Frontal cortex (tissue), 4 donors: Measurements from ENCODE around the gene ATF7IP. TPM values are rescaled to one million over a fixed set of nuclear protein-coding genes. Genes with fewer than 3 reads are reported as not detected.
"Not testable (repeated sequence)": the region's sequence is repeated elsewhere in the genome, so short reads cannot be mapped to it uniquely, and the experiment has no call there.

Experiments
- DNase-seq, 2 donors: peaks; one replicate each; pipeline ENCODE4 v3.0.0; 2012; ENCODE audit warnings: low spot score in 2 of 2
- FAIRE-seq: peaks from 2 replicates; lab custom pipeline; 2012; peaks lifted over from hg19 to GRCh38; lab: Jason Lieb, UNC
- total RNA-seq: library from RNA; depleted of rRNA; stranded (reverse); fragments of >200 nt; gene quantifications from one replicate; pipeline ENCODE4 v1.2.3, GENCODE V29; 2014
- donor health status: control.
- donor health status: control.
- donor health status: control.

The ATF7IP gene
- total RNA-seq, 1 donor from 2014 or later: 60.7 TPM

DNA sequence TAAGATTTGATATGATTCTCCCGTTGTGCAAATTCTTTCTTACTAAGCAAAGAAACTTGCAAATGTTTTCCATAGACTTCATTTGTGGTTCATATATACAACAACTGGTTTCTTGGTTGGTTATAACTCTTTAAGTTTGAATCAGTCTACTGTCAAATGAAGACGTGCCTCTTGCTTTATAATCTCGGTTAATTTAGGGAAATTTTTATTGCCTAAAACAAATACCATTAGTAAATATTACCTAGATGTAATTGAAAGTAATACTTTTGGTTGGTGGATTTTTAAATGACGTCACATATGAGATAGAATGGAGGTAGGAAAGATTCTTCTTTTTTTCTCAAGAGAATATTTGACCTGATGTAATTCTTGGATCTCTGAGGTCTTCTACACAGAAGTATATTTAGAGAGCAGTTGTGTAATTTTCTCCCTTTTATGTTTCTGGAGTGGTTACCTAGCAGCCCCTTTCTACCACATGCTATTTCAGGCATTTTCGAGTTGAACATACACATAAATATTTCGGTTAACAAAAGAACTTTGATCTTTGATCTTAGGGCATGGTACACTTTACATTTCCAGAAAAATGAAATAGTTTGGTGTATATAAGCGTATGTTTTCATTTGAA is 1.7 kb downstream of the ATF7IP start:
- no peak for FAIRE-seq
- DNase-seq: no peak

GRCh38 chr12:14369311-14369710 is 3.8 kb downstream of the ATF7IP start:
- FAIRE-seq (no peak), DNase-seq (no peak)

- FAIRE-seq: no peak
Observed at GRCh38 chr12:14373217-14373616, 7.7 kb downstream of the ATF7IP start.

GRCh38 chr12:14379508-14379907 is 14.0 kb downstream of the ATF7IP start:
- FAIRE-seq: no peak

More at GRCh38 chr12:14373217-14373616, 7.7 kb downstream of the ATF7IP start:
- no peak for DNase-seq

GRCh38 chr12:14384783-14385638 is 19.5 kb downstream of the ATF7IP start:
- peak; percentile 86 for FAIRE-seq
- peak; percentile 6 to 30 for DNase-seq

More at GRCh38 chr12:14379508-14379907, 14.0 kb downstream of the ATF7IP start:
- no peak for DNase-seq

- DNase-seq (no peak), FAIRE-seq (no peak)
Observed at GRCh38 chr12:14387219-14387871, 21.9 kb downstream of the ATF7IP start.

DNA sequence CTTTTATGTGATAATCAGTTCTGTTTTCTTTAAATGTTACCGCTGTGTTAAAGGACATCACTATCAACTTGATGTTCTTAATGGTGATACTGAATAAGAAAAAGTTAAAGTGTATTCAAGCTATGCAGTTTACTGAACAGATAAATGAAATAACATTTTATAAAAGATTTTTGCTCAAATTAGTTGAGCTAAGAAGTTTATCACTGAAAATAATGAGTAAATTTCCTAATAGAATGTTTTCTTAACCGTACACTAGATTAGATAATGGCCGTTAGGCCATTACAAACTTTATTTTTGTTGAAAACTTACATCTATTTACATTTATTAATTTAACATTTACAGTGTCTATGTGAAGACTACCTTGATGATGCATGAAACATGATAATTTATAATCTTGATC is 25.0 kb downstream of the ATF7IP start:
- DNase-seq (no peak), FAIRE-seq (no peak)

DNA sequence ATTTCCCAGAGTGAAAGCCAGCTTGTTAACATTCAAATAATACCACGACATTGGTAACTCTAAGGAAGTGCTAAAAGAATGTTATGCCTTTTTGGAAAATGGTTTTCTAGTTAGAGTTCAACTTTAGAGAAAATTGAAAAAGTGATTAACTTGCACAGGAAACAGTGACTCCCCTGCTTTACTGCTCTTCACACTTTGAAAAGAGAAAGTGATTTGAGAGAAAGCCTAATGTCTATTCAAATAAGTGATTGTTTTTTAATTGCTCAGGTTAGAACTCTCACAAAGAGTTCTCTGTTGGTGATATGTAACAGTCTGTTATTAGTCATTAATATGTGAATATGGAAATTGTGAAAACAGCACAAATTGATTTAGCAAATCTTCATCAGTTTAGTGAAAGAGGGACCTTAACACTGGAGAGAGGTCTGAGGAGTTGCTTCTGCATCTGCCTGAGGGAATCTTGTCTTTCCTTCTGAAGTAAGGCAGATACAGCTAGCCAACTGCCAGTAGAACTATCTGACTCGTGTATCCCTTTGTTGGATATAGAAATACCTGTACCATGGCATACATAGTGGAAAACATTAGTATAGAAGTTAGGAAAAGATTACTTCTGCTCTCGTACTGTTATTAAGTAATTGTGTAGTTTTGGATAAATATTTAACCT is 25.5 kb downstream of the ATF7IP start:
- FAIRE-seq (no peak), DNase-seq (no peak)

GRCh38 chr12:14393751-14394150 is 28.3 kb downstream of the ATF7IP start:
- no peak for DNase-seq
- peak; percentile 64 for FAIRE-seq

DNA sequence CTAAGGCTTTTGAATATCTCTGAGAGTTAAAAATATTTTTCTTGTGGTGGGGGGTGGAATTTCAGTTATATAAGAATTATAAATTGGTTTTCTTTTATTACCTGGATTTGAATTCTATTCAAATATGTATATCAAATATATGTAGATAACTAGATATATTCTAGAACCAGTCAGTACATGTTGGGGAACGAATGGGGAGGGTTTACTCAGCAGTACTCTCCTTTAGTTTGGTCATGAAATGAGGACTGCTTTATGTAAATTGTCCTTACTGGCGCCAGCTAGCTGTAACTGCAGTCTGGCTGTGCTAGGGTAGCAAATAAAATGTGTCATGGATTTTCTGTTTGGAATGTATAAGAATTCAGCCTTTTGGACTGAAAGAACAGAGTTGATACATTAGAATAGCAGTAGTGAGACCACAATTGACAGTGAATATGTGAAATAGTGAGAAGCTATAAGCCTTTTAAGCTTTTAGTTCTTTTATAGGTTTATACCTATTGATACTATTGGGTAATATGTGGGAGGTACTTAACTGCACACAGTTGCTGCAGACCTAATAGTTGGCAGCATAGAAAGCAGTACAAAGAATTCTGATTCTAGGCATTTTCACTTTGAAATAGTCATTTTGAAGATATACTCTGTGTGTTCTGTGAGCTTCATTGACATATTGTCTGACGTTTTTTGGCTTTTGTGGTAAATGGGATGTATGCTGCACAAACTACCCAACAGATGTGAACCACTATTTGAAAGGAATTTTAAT is 29.0 kb downstream of the ATF7IP start:
- DNase-seq (peak in 1 of 2 donors; percentile 22), FAIRE-seq (no peak)

- FAIRE-seq (no peak), DNase-seq (no peak)
Observed at GRCh38 chr12:14395074-14395778, 29.7 kb downstream of the ATF7IP start.

GRCh38 chr12:14396071-14396470 is 30.6 kb downstream of the ATF7IP start:
- FAIRE-seq: no peak

GRCh38 chr12:14399871-14400270 is 34.4 kb downstream of the ATF7IP start:
- DNase-seq (no peak), FAIRE-seq (no peak)

More at GRCh38 chr12:14396071-14396470, 30.6 kb downstream of the ATF7IP start:
- no peak for DNase-seq

DNA sequence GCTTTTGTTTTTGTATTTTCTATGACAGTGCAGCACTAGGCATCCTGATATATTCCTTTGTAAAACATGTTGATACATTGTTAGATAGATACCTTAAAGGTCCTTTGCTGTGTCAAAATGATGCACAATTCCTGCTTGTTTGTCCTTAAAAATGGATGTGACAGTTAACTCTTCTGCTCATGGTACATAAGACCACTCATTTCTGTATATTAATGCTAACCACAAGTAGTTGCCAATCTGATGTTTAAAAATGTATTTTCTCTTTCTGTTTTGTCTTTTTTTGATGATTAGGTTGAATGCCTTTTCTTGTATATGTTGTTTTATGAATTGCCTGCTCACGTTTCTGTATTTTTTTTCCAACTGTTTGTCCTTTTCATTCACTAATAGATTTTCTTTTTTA is 35.1 kb downstream of the ATF7IP start:
- DNase-seq (no peak), FAIRE-seq (no peak)

GRCh38 chr12:14401267-14401666 is 35.8 kb downstream of the ATF7IP start:
- FAIRE-seq, DNase-seq: not testable (repeated sequence)

DNA sequence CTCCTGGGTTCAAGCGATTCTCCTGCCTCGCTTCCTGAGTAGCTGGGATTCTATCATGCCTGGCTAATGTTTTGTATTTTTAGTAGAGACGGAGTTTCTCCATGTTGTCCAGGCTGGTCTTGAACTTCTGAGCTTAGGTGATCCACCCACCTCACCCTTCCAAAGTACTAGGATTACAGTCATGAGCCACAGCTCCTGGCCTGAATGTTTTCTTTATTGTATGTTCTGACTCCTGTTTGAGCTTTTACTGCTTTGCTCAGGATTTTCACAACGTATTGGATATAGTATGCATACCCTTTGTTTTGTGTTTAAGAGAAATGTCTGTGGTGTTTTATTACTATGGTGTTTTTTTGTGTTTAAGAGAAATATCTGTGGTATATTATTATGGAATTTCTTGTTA is 37.2 kb downstream of the ATF7IP start:
- FAIRE-seq: no peak
- DNase-seq: no peak

GRCh38 chr12:14403293-14403692 is 37.8 kb downstream of the ATF7IP start:
- DNase-seq: no peak
- FAIRE-seq: no peak

DNA sequence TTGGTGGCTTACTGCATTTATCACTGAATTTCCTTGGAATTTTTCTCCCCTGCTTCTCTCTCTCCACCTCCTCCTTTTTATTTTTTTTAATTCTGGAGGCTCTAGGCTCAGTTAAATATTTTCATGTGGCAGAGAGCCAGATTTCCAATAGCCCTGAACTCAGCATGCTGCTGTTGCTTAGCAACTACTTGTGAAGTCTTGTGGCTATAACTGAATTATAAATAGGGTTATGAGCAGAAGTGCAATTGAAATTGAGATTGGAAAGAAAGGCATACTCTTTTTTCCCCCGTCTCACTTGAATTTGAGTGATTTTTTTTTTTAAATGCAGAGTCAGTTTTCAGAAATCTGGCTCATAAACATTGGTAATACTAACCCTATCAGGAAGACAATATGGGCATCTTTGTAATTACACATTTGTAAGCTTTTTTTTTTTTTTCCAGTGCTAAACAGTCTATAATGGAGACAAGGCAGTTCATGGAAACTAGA is 38.3 kb downstream of the ATF7IP start:
- no peak for FAIRE-seq
- no peak for DNase-seq

- not testable (repeated sequence) for FAIRE-seq, DNase-seq
Observed at GRCh38 chr12:14405407-14405806, 39.9 kb downstream of the ATF7IP start.
